ENCODE measurements around the gene NDEL1. TPM values are rescaled to one million over a fixed set of nuclear protein-coding genes. Genes with fewer than 3 reads are reported as not detected.

NDEL1 gene
- total and polyA plus RNA-seq, 2 donors (not counting 3 experiments of a cell fraction or from before 2014, with no cell fraction given) = 60.0 to 87.4 TPM

GRCh38 chr17:8459831-8460230, 24.1 kb downstream of the NDEL1 start:
- TF ChIP-seq CTCF (IDR thresholded peaks at IDR 0.05; ENCODE audit: extremely low read depth in 1 of 2, insufficient read depth in 1 of 2, low read depth in 1 of 2, low read length in 2 of 2) = no peak
- DNase-seq (ENCODE audit: low read depth, low spot score) (no peak), FAIRE-seq (no peak)
- no peak overlapping the region for H2AFZ ChIP-seq (ENCODE audit: low read depth, low read length)
- no peaks in the 10 kb centered on the region for H3K9me1 ChIP-seq (replicated peaks; ENCODE audit: control insufficient read depth, extremely low read depth, insufficient read depth, low read length)
- H3K4me1 ChIP-seq (ENCODE audit: control insufficient read depth, extremely low read depth, insufficient read depth, low read length) = no peaks in the 10 kb centered on the region
- H3K4me2 ChIP-seq (ENCODE audit: insufficient read depth, low read length) = no peak overlapping the region
- CTCF ChIA-PET = interaction anchor here (1.3 kb wide), 1 partner anchor 70 kb away, joined by 3 read pairs; no protein-coding TSS in a partner anchor
- intact Hi-C loops (cut with micrococcal nuclease) (no loop called here), dilution Hi-C loops (cut with MboI; ENCODE audit: extremely low pct_ligation_motif_present, low sequenced_read_pairs) (no loop called here)
- H3K79me2 ChIP-seq (ENCODE audit: control insufficient read depth, insufficient read depth, low read length) = peaks cover 38% of the 10 kb centered on the region
- no peak overlapping the region for H3K4me3 ChIP-seq (replicated peaks in 1 of 3; ENCODE audit: insufficient read depth in 1 of 3, low read depth in 1 of 3, low read length in 3 of 3)
- BruUV-seq (replicated peaks) = no TSS peak
- H3K9me3 ChIP-seq (replicated peaks; ENCODE audit: control insufficient read depth, insufficient read depth, low read length) = no peaks in the 10 kb centered on the region
- H4K20me1 ChIP-seq (replicated peaks; ENCODE audit: control insufficient read depth, extremely low read depth, insufficient read depth, low read length) = no peaks in the 10 kb centered on the region
- H3K27ac ChIP-seq (ENCODE audit: insufficient read depth, low read depth, low read length) = no peak overlapping the region
- H3K27me3 ChIP-seq (ENCODE audit: control insufficient read depth in 2 of 2, insufficient read depth in 2 of 2, low read length in 2 of 2) = no peaks in the 10 kb centered on the region
- POLR2A ChIA-PET = no interaction called here
- no peak overlapping the region for H3K9ac ChIP-seq (replicated peaks; ENCODE audit: extremely low read depth, insufficient read depth, low read length)
- H3K36me3 ChIP-seq (ENCODE audit: control insufficient read depth in 2 of 2, extremely low read depth in 1 of 2, insufficient read depth in 2 of 2, low read length in 2 of 2) = peaks cover 27 to 31% of the 10 kb centered on the region in 2 experiments

GRCh38 chr17:8462564-8462963, 26.9 kb downstream of the NDEL1 start:
- H3K4me2 ChIP-seq (ENCODE audit: insufficient read depth, low read length) = no peak overlapping the region
- no peaks in the 10 kb centered on the region for H3K27me3 ChIP-seq (ENCODE audit: control insufficient read depth in 2 of 2, insufficient read depth in 2 of 2, low read length in 2 of 2)
- no TSS peak for BruUV-seq (replicated peaks)
- no peaks in the 10 kb centered on the region for H3K9me3 ChIP-seq (replicated peaks; ENCODE audit: control insufficient read depth, insufficient read depth, low read length)
- intact Hi-C loops (cut with micrococcal nuclease) = no loop called here
- no peak for DNase-seq (ENCODE audit: low read depth, low spot score)
- no peaks in the 10 kb centered on the region for H4K20me1 ChIP-seq (replicated peaks; ENCODE audit: control insufficient read depth, extremely low read depth, insufficient read depth, low read length)
- no peaks in the 10 kb centered on the region for H3K9me1 ChIP-seq (replicated peaks; ENCODE audit: control insufficient read depth, extremely low read depth, insufficient read depth, low read length)
- no peak for FAIRE-seq
- H3K27ac ChIP-seq (ENCODE audit: insufficient read depth, low read depth, low read length) = no peak overlapping the region
- H3K36me3 ChIP-seq (ENCODE audit: control insufficient read depth in 2 of 2, extremely low read depth in 1 of 2, insufficient read depth in 2 of 2, low read length in 2 of 2) = peaks cover 11 to 37% of the 10 kb centered on the region in 2 experiments
- no peak overlapping the region for H3K4me3 ChIP-seq (replicated peaks in 1 of 3; ENCODE audit: insufficient read depth in 1 of 3, low read depth in 1 of 3, low read length in 3 of 3)
- no peak overlapping the region for H2AFZ ChIP-seq (ENCODE audit: low read depth, low read length)
- POLR2A ChIA-PET = no interaction called here
- CTCF ChIA-PET = no interaction called here
- dilution Hi-C loops (cut with MboI; ENCODE audit: extremely low pct_ligation_motif_present, low sequenced_read_pairs) = no loop called here
- H3K79me2 ChIP-seq (ENCODE audit: control insufficient read depth, insufficient read depth, low read length) = peaks cover 42% of the 10 kb centered on the region
- H3K4me1 ChIP-seq (ENCODE audit: control insufficient read depth, extremely low read depth, insufficient read depth, low read length) = no peaks in the 10 kb centered on the region
- H3K9ac ChIP-seq (replicated peaks; ENCODE audit: extremely low read depth, insufficient read depth, low read length) = no peak overlapping the region
- no peak for TF ChIP-seq POLR2AphosphoS5 (IDR thresholded peaks at IDR 0.05; ENCODE audit: insufficient read depth, low read depth, low read length)
- TF ChIP-seq MAX (IDR thresholded peaks at IDR 0.05; ENCODE audit: insufficient read depth, insufficient read length) = no peak
- TF ChIP-seq JUN (IDR thresholded peaks at IDR 0.05; ENCODE audit: borderline replicate concordance, insufficient read depth, insufficient read length, low read depth) = no peak
- TF ChIP-seq FOS (IDR thresholded peaks at IDR 0.05; ENCODE audit: borderline replicate concordance, insufficient read depth, low read length) = no peak
- TF ChIP-seq MYC (IDR thresholded peaks at IDR 0.05; ENCODE audit: low read depth, low read length) = no peak
- no peak for TF ChIP-seq POLR2A (IDR thresholded peaks at IDR 0.05; ENCODE audit: low read depth, low read length)
- no peak for TF ChIP-seq EZH2 (IDR thresholded peaks at IDR 0.05; ENCODE audit: borderline replicate concordance, low read depth, low read length, severe bottlenecking)
- TF ChIP-seq GATA2 (IDR thresholded peaks at IDR 0.05; ENCODE audit: insufficient read depth, insufficient read length, low read depth, low read length) = no peak
- TF ChIP-seq CTCF (IDR thresholded peaks at IDR 0.05; ENCODE audit: extremely low read depth in 1 of 2, insufficient read depth in 1 of 2, low read depth in 1 of 2, low read length in 2 of 2) = no peak
